K562 (cell line): ENCODE measurements around the gene ZNHIT1. TPM values are rescaled to one million over a fixed set of nuclear protein-coding genes. Genes with fewer than 3 reads are reported as not detected.

ENCODE experiments used
- CHD4 ChIP-seq: fragments of 200-600 bp; sonication (generic); IDR thresholded peaks from 3 replicates; pipeline ENCODE4 v1.6.1; 2012; ENCODE audit warnings: low read depth, mild to moderate bottlenecking, mixed read lengths, low read length, inconsistent platforms; ENCODE audit not compliant: insufficient read depth, insufficient replicate concordance, poor library complexity, severe bottlenecking
- CTCF ChIP-seq, 3 experiments: IDR thresholded peaks in 2 of 3; conservative IDR thresholded peaks in 1 of 3; 2 replicates each; pipeline ENCODE4 v1.5.1; 2011 to 2012; ENCODE audit warnings: low read length in 3 of 3, mild to moderate bottlenecking in 3 of 3, control low read depth in 2 of 3, improper control_type of control experiment in 1 of 3, inconsistent platforms in 1 of 3, low read depth in 1 of 3, mixed read lengths in 1 of 3, moderate library complexity in 1 of 3; ENCODE audit not compliant: insufficient read depth in 2 of 3
- CUX1 ChIP-seq: fragments of 200-800 bp; sonication (Bioruptor generic); IDR thresholded peaks from 2 replicates; pipeline ENCODE4 v1.6.1; 2016; ENCODE audit warnings: missing genetic modification characterization, missing compliant biosample characterization
- FIP1L1 ChIP-seq: fragments of 200-400 bp; formaldehyde crosslinking; IDR thresholded peaks from 2 replicates; pipeline ENCODE4 v1.6.1; 2018; ENCODE audit warnings: mild to moderate bottlenecking, low read depth, low read length; ENCODE audit not compliant: poor library complexity, severe bottlenecking
- HDGF ChIP-seq: fragments of 450-650 bp; IDR thresholded peaks from 2 replicates; pipeline ENCODE4 v1.6.1; 2016
- HNRNPK ChIP-seq: fragments of 200-400 bp; formaldehyde crosslinking; IDR thresholded peaks from one replicate; pipeline ENCODE4 v1.6.1; 2018; ENCODE audit warnings: mild to moderate bottlenecking, low read depth, low read length; ENCODE audit not compliant: poor library complexity, severe bottlenecking
- JUNB ChIP-seq: fragments of 450-650 bp; formaldehyde crosslinking; conservative IDR thresholded peaks from 2 replicates; pipeline ENCODE4 v1.4.0; 2020; ENCODE audit warnings: mild to moderate bottlenecking
- MTA2 ChIP-seq: fragments of 450-650 bp; IDR thresholded peaks from 2 replicates; pipeline ENCODE4 v1.6.1; 2016; ENCODE audit warnings: low read depth
- NBN ChIP-seq: fragments of 450-650 bp; IDR thresholded peaks from 2 replicates; pipeline ENCODE4 v1.6.1; 2016; ENCODE audit warnings: low read depth, mild to moderate bottlenecking
- NONO ChIP-seq, 2 experiments: fragments of 200-400 bp in 1 of 2; fragments of 450-650 bp in 1 of 2; formaldehyde crosslinking in 1 of 2; IDR thresholded peaks; 2 replicates each; pipeline ENCODE4 v1.6.1; 2017; ENCODE audit warnings: low read depth in 2 of 2, mild to moderate bottlenecking in 2 of 2, moderate library complexity in 2 of 2, low read length in 1 of 2
- OTX1 ChIP-seq: fragments of 450-650 bp; formaldehyde crosslinking; IDR thresholded peaks from 2 replicates; pipeline ENCODE4 v1.4.0; 2022; ENCODE audit warnings: mild to moderate bottlenecking
- POLR2B ChIP-seq: fragments of 450-650 bp; IDR thresholded peaks from 2 replicates; pipeline ENCODE4 v1.6.1; 2018; ENCODE audit warnings: low read depth; ENCODE audit not compliant: partially characterized antibody
- RCOR1 ChIP-seq, 2 experiments: IDR thresholded peaks; 2 replicates each; pipeline ENCODE4 v1.6.1; 2012; ENCODE audit warnings: low read depth in 2 of 2, low read length in 2 of 2, borderline replicate concordance in 1 of 2, improper control_type of control experiment in 1 of 2
- TAF1 ChIP-seq: IDR thresholded peaks from 2 replicates; pipeline ENCODE4 v1.6.1; 2011; ENCODE audit warnings: mild to moderate bottlenecking, low read length, moderate library complexity; ENCODE audit not compliant: insufficient read depth, control insufficient read depth, severe bottlenecking; ENCODE audit errors: extremely low read depth
- ZBTB17 ChIP-seq: fragments of 450-650 bp; formaldehyde crosslinking; IDR thresholded peaks from 2 replicates; pipeline ENCODE4 v1.4.0; 2020; ENCODE audit warnings: mild to moderate bottlenecking
- ZBTB33 ChIP-seq: sonication (generic); formaldehyde crosslinking; IDR thresholded peaks from 2 replicates; pipeline ENCODE4 v1.8.1; 2023; ENCODE audit warnings: mild to moderate bottlenecking, missing genetic modification reagents
- ZNF347 ChIP-seq: fragments of 450-650 bp; formaldehyde crosslinking; IDR thresholded peaks from 2 replicates; pipeline ENCODE4 v1.4.0; 2020; ENCODE audit warnings: low read depth, mild to moderate bottlenecking, moderate library complexity
- ZZZ3 ChIP-seq: fragments of 450-650 bp; IDR thresholded peaks from 2 replicates; pipeline ENCODE4 v1.6.1; 2016; ENCODE audit warnings: antibody characterized with exemption, mild to moderate bottlenecking, moderate library complexity
- polyA plus RNA-seq, 8 experiments: library from polyadenylated mRNA; depleted of rRNA in 4 of 8; stranded (reverse) in 5 of 8; unstranded in 3 of 8; fragments of >200 nt; fragmentation: Nextera tagmentation in 2 of 8; fragmentation: Illumina TruSeq in 1 of 8; extraction: Ambion mirVana in 2 of 8; extraction: Trizol in 1 of 8; gene quantifications; 2 replicates each; pipeline versions ENCODE4 v1.2.1 to v1.2.3, GENCODE V29; 2011 to 2014; ENCODE audit warnings: inconsistent platforms in 1 of 8, missing spikeins in 1 of 8
- total RNA-seq, 7 experiments: library from RNA; depleted of rRNA in 6 of 7; stranded (reverse); fragments of >200 nt in 6 of 7; fragmentation: Illumina TruSeq in 2 of 7; extraction: Trizol in 2 of 7; gene quantifications; 2 replicates each; pipeline versions ENCODE4 v1.2.1 to v1.2.3, GENCODE V29; 2011 to 2021; ENCODE audit warnings: low replicate concordance in 1 of 7

Gene ZNHIT1
- total and polyA plus RNA-seq, 9 of the 15 experiments (the other 6 are each of a cell fraction or from before 2014, with no cell fraction given) = 6.4 to 162 (median 70.1) TPM

GRCh38 chr7:101243646-101244374 lies 25.8 kb downstream of the ZNHIT1 start (continued):
- TF ChIP-seq CUX1 (CRISPR knock-in tag) (0 out of 2 replicates have a peak, but pooled peaks have one; percentile 14), POLR2B (no peak), HNRNPK (no peak), ZNF347 (CRISPR knock-in tag) (no peak), ZZZ3 (no peak), TAF1 (no peak), NBN (0 out of 2 replicates have a peak, but pooled peaks have one; percentile 45), HDGF (no peak), RCOR1 (IDR thresholded peaks at IDR 0.05; ENCODE audit: borderline replicate concordance in 1 of 2, low read depth in 2 of 2, low read length in 2 of 2) (peak in 1 of 2 experiments; percentile 52; a peak in 2 of 4 replicates), ZBTB33 (peak; percentile 59; the same call in 1 of the 2 replicates), ZBTB17 (CRISPR knock-in tag) (peak; percentile 38; the same call in 1 of the 2 replicates), JUNB (CRISPR knock-in tag) (no peak), CHD4 (no peak), NONO (IDR thresholded peaks at IDR 0.05; ENCODE audit: low read depth in 2 of 2, low read length in 1 of 2) (no peak), FIP1L1 (peak; percentile 28), OTX1 (CRISPR knock-in tag) (no peak; the same call in 1 of the 2 replicates), MTA2 (peak; percentile 39; the same call in 1 of the 2 replicates), CTCF (IDR thresholded peaks at IDR 0.05 in 2 of 3, conservative IDR thresholded peaks at IDR 0.05 in 1 of 3; ENCODE audit: insufficient read depth in 2 of 3, low read depth in 1 of 3, low read length in 3 of 3) (no peak)
